SHP77 treated with DMSO at 0.1 percent for 48 hours (cell line): ENCODE results near the gene TMEM154.
"Not testable (repeated sequence)": the region's sequence is repeated elsewhere in the genome, so short reads cannot be mapped to it uniquely, and the experiment has no call there.

Experiments used
- DNase-seq: peaks from one replicate; lab custom pipeline; 2025; lab: John Stamatoyannopoulos, UW

The TMEM154 gene

DNA sequence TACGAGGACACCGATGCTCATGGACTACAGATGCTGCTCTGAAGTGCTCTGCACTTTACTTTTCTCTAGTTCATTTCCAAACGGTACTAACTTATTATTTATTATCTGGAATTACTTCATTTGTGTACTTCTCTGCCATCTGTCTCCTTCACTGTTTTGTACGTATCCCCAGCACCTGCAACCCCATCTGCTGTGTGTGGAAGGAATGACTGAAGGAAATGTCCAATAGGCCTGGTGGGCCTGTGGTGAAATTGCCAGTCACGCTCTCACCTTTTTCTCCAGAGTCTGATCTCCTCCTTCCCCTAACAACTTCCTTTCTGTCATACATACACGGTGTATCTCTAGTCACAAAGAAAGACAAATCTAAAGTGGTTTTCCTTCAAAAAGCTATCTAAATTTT, 12.9 kb downstream of the TMEM154 start:
- no peak for DNase-seq

DNA sequence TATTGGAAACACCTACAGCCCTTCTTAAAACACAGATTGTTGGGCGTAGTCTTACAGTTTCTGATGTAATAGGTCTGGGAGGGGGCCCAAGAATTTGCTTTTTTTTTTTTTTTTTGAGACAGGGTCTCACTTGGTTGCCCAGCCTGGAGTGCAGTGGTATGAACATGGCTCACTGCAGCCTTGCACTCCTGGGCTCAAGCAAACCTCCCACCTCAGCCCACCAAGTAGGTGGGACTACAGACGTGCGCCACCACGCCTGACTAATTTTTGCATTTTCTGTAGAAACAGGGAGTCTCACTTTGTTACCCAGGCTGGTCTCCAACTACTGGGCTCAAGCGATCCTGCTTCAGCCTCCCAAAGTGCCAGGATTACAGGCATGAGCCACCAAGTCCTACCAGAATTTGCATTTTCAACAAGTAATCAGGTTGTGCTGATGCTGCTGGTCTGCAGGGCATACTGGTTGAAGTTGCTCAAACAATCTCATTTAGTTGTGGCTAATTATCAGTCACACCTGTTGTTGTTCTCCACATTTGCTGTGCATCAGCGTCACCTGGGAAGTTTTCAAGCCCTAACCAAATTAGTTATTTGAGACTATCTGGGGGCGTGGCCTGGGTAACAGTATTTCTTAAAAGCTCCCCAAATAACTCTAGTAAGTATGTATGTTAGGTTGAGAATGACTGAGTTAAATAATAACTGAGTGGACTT, 14.0 kb downstream of the TMEM154 start:
- DNase-seq = no peak

GRCh38 chr4:152664067-152664378, 15.8 kb downstream of the TMEM154 start:
- not testable (repeated sequence) for DNase-seq

- no peak for DNase-seq
Measured at GRCh38 chr4:152663203-152664066, 16.4 kb downstream of the TMEM154 start.

DNA sequence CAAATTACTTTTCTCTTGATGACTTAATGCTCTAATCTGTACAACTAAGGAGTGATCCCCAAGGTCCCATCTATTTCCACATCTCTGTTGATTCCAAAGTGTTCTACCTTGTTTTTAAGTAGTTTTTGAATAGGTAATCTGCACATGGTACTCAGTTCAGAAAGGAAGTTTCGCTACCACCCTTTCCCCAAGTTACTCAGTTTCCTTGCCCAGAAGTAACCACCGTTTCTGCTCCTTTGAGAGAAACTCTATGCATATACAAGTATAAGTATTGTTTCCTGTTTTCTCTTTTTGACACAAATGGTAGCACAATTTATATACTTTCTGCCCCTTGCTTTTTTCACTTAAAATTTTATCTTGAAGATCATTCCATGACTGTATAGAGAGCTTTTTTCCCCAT, 18.1 kb downstream of the TMEM154 start:
- no peak for DNase-seq

DNA sequence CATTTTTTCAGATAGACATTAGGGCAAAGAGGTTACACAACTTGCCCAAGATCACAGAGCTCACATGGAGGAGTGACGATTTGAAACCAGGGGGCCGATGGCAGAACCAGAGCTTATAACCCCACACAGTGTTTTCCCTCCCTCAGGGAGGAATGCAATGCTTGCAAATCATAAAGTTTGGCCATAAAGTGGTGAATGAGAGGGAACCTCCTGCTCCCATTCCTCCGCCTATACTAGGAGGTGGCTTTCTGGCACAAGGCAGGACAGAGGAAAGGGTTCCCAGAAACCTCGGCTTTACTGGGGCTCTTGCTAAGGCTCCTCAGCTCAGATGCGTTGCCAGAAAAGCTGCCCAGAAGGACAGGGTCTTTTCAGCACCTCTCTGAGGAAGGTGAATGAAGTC, 19.3 kb downstream of the TMEM154 start:
- no peak for DNase-seq

GRCh38 chr4:152659806-152660205, 20.0 kb downstream of the TMEM154 start:
- no peak for DNase-seq

DNA sequence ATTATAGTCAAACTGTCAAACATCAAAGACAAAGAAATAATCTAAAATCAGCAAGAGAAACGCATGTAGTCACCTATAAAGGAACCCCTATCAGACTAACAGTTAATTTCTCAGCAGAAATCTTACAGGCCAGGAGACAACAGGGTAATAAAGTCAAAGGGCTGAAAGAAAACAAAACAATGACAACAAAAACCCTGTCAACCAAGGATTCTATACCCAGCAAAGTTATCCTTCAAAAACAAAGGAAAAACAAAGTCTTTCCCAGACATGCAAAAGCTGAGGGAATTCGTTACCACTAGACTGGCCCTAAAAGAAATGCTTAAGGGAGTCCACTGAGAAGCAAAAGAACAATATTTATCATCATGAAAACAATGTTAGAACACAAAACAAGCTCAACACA, 22.1 kb downstream of the TMEM154 start:
- DNase-seq = no peak

GRCh38 chr4:152655272-152656129, 24.3 kb downstream of the TMEM154 start:
- no peak for DNase-seq

- no peak for DNase-seq
Measured at GRCh38 chr4:152652102-152652501, 27.7 kb downstream of the TMEM154 start.

DNA sequence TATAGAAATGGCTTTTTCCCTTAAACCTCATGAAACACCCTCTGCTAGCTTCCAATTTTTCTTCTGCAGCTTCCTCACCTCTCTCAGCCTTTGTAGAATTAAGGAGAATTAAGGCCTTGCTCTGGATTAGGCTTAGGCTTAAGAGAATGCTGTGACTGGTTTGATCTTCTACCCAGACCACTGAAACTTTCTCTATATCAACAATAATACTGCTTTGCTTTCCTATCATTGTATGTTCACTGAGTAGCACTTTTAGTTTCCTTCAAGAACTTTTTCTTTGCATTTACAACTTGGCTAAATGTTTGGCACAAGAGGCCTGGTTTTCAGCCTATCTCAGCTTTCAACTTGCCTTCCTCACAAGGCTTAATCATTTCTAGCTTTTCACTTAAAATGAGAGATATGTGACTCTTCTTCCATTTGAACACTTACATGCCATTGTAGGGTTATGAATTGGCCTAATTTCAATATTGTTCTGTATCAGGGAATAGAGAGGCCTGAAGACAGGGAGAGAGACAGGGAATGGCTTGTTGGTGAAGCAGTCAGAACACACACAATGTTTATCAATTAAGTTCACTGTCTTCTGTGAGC, 28.2 kb downstream of the TMEM154 start:
- no peak for DNase-seq

- DNase-seq = no peak
Measured at GRCh38 chr4:152646221-152646620, 33.6 kb downstream of the TMEM154 start.

DNA sequence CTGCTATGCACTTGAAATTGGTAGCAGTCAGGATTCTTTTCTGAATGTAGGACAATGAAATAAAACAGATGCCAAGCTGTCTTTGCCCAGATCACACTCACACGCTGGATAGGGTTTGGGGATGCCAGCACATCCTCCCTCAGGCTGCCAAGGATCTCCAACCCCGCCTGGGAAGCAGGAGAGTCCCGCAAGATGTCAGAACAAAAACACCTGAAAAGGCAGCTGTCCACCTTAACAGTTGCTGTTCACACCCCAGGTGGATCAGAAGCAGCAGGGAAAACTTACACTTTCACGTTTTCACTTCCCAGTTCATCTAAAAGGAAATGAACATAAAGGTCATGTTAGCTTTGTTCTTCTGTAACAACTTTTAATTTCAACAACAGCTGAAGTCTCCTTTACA, 35.7 kb downstream of the TMEM154 start:
- no peak for DNase-seq

- DNase-seq = no peak
Measured at GRCh38 chr4:152643153-152644035, 36.4 kb downstream of the TMEM154 start.

DNA sequence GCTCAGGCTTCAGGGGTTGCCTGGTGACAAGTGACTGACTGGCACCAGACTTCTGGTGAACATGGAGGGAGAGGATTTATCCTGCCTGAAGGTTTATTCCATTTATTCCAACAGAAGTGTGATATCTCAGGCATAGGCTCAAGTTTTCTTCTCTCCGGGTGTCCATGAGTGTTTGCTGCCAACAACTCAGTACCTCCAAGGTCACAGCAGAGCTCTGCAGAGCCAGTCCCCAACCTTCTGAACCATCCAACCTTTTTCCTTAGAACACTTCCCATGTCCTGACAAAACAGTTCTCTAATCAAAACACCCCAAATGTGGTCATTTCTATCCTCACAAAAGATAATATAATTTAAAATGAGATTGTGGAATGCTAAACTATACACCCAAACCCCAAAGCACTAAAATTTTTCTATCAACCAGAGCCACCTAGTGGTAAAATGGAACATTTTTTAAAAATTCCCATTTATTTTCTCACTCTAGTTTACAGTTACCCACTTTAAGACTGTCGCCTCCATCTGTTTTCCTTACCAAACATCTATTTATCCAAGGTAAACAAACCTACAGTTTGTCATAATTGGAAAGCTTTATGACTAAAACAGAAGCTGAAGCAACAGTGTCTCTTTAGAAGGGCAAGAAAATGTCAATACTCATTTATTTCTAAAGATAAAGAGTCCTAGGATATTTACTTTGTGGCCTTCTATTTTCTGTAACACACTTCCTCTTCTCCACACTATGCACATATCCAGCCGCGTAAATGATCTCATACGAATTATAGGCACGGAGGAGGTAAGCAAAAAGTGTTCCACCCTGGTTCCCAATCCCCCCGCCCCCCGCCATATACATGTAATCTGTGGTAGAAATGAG, 39.5 kb downstream of the TMEM154 start:
- DNase-seq = no peak

- DNase-seq = no peak
Measured at GRCh38 chr4:152635851-152636250, 43.9 kb downstream of the TMEM154 start.

- DNase-seq = no peak
Measured at GRCh38 chr4:152634110-152634760, 45.6 kb downstream of the TMEM154 start.

GRCh38 chr4:152633118-152633517, 46.7 kb downstream of the TMEM154 start:
- no peak for DNase-seq

- DNase-seq = no peak
Measured at GRCh38 chr4:152630324-152630723, 49.5 kb downstream of the TMEM154 start.

DNA sequence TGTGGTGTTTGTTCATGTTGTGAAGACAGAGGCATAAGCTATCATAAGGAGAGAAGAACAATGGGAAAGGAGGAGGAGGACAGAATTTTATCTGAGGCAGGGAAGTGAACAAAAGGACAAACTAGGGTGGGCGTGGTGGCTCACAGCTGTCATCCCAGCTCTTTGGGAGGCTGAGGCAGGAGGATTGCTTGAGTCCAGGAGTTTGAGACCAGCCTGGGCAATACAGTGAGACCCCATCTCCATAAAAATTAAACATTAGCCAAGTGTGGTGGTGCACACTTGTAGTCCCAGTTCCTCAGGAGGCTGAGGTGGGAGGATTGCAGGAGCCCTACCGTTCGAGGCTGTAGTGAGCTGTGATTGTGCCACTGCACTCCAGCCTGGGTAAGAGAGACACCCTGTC, 49.9 kb downstream of the TMEM154 start:
- no peak for DNase-seq
